OCI-LY1 (cell line): ENCODE data around the gene FAM78A.

Experiments
- CTCF ChIP-seq: fragments of 200-600 bp; sonication (generic), shearing (Covaris generic); IDR thresholded peaks from 2 replicates; pipeline ENCODE4 v1.5.1; 2017; ENCODE audit warnings: mild to moderate bottlenecking, antibody characterized with exemption, low read length, moderate library complexity, mixed read lengths
- EZH2 ChIP-seq: fragments of 200-600 bp; sonication (generic), shearing (Covaris generic); IDR thresholded peaks from 2 replicates; pipeline ENCODE4 v1.8.0; 2017; ENCODE audit warnings: borderline replicate concordance, mixed run types, mild to moderate bottlenecking, antibody characterized with exemption, low read length, moderate library complexity, mixed read lengths

GRCh38 chr9:131258186-131258585 lies 18.1 kb downstream of the FAM78A start:
- no peak for TF ChIP-seq CTCF
- TF ChIP-seq EZH2 = no peak
